GM12872 (cell line): Measurements from ENCODE around the gene NPFFR1.

Experiments used
- TF ChIP-seq, protein P1 (sequence below): IDR thresholded peaks from 3 replicates; pipeline ENCODE4 v1.5.1; 2011; ENCODE audit warnings: low read depth, mild to moderate bottlenecking, low read length, moderate library complexity; ENCODE audit not compliant: insufficient read depth

Gene NPFFR1

DNA sequence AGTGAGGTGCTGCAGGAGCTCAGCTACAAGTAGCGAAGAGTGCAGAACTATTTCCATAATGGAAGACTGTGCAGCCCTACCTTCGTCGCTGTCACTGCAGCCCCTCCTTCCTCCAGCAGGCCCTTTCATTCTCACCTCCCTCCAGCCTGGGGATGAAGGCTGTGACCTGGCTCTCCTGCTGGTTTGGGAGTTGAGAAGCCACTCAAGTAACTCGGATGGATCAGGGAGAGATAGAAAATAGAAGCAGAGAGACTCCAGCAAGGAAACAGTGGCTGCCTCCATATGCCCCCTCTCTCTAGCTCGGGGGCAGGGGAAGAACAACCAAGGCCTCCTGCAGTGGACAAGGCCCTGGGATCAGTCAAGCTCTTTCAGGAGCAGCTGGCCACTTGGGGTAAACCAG lies 37.4 kb upstream of the NPFFR1 start:
- TF ChIP-seq, protein P1, sequence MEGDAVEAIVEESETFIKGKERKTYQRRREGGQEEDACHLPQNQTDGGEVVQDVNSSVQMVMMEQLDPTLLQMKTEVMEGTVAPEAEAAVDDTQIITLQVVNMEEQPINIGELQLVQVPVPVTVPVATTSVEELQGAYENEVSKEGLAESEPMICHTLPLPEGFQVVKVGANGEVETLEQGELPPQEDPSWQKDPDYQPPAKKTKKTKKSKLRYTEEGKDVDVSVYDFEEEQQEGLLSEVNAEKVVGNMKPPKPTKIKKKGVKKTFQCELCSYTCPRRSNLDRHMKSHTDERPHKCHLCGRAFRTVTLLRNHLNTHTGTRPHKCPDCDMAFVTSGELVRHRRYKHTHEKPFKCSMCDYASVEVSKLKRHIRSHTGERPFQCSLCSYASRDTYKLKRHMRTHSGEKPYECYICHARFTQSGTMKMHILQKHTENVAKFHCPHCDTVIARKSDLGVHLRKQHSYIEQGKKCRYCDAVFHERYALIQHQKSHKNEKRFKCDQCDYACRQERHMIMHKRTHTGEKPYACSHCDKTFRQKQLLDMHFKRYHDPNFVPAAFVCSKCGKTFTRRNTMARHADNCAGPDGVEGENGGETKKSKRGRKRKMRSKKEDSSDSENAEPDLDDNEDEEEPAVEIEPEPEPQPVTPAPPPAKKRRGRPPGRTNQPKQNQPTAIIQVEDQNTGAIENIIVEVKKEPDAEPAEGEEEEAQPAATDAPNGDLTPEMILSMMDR: no peak

DNA sequence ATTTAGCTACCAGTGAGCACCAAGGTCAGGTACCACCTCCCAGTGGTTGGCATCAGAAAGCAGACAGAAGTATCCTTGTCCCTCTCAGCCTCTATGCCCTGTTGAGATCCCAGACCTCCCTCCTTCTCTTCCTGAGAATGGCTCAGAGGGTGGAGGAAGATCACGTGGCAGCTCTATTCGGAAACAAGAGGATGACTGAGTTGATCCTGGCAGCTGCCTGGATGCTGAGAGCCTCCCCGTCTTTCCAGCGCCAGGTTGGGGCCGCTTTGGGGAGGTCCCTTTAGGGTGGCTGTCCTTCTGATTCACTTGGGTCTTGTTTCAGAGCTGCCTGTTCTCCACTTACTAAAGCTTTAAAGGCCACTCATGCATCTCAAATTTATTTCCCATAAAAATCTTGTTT lies 36.9 kb upstream of the NPFFR1 start:
- TF ChIP-seq, protein P1: no peak

DNA sequence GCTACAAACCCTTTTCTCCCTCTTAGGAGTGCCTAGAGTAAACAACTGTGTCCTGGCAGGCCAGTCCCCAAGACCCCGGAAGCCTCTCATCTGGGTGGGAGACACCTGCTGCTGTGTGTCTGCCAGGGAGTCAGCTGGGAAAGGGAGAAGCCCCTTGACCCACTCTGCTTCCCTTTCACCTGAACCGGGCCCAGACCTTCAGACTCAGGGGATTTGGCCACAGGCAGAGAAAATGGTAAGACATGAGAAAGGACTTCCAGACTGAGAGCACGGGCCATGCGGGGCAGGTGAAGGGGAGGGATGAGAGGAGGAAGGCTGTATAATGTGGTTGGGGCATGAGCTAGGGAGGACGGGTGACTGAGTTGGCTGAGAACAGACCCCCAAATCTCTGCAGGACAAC lies 36.0 kb upstream of the NPFFR1 start:
- TF ChIP-seq, protein P1: no peak

DNA sequence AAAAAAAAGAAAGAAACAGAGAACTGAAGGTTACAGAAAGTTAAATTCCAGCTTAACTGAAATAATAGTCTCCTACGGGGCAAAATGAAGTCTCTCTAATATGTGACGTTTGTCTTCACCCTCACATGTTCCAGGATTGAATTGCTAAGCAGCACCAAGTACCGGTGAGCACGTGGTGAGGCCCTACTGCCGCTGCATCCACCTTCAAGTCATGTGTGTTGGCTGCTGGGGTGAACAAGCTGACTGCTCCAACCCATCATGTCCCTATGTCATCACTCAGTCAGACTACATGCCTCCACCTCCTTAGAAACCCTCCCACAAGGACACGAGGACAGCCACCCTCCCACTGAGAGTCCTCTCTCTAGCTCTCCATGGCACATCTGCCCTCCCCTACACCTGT lies 35.4 kb upstream of the NPFFR1 start:
- TF ChIP-seq, protein P1: no peak

DNA sequence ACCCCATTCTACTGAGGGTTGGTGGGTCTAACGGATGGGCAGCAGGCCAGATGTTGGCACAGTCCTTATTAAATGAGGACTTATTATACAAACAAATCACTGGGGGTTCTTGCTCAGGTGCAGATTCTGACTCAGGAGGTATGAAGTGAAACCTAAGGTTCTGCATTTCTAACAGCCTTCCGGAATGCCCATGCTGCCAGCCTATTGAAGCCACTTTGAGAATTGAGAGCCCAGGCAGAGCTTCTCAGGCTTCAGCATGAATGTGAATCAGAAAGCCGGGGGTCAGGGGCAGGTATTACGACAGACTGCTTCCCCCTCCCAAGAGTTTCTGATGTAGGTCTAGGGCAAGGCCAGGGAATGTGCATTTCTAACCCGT lies 34.1 kb upstream of the NPFFR1 start:
- TF ChIP-seq, protein P1: no peak

DNA sequence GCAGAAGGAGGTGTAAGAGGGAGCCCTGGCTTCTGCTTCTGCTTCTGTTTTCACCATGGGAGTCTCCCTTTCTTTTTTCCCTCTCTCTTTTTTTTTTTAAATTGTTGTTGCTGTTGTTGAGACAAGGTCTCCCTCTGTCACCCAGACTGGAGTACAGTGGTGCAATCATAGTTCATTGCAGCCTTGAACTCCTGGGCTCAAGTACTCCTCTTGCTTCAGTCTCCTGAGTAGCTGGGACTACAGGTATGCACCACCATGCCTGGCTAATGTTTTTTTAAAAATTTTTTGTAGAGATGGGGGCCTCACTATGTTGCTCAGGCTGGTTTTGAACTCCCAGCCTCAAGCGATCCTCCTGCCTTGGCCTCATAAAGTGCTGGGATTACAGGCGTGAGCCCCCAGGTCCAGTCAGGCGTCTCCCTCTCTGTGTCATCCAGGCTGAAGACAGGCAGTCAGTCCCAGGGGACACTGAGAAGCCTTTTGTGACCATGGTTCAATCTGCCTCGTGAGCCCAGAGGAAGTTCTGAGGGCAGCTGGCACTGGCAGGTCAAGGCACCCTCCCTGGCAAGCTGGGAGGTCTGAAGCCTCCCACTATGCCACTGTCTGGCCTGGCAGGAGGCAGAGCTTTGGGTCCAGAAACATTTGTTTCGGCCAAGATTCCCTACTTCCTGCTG lies 33.6 kb upstream of the NPFFR1 start:
- TF ChIP-seq, protein P1: no peak

DNA sequence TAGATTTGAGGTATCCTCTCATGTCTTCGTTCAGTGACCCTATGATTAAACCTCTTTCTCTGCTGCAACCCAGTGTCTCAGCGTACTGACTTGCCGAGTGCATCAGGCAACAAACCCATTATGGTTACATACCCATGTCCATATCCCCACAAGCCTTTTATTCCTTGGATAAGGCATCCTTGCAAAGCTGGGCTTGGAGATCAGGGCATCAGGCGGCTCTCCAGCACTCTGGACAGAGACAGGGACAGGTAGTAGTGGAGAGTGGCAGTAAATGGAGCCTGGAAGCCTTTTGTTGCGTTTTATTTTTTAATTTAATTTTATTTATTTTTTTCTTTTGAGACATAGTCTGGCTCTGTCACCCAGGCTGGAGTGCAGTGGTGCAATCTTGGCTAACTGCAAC lies 32.0 kb upstream of the NPFFR1 start:
- TF ChIP-seq, protein P1: no peak
